GM19328 (cell line): Measurements from ENCODE around the gene PLEKHH1.

Source experiments
- ATAC-seq: cut with Tn5 transposase; IDR thresholded peaks from one replicate; pipeline ENCODE4 v1.9.1; 2021; ENCODE audit warnings: mild to moderate bottlenecking, moderate library complexity; ENCODE audit not compliant: unreplicated experiment

PLEKHH1 gene

DNA sequence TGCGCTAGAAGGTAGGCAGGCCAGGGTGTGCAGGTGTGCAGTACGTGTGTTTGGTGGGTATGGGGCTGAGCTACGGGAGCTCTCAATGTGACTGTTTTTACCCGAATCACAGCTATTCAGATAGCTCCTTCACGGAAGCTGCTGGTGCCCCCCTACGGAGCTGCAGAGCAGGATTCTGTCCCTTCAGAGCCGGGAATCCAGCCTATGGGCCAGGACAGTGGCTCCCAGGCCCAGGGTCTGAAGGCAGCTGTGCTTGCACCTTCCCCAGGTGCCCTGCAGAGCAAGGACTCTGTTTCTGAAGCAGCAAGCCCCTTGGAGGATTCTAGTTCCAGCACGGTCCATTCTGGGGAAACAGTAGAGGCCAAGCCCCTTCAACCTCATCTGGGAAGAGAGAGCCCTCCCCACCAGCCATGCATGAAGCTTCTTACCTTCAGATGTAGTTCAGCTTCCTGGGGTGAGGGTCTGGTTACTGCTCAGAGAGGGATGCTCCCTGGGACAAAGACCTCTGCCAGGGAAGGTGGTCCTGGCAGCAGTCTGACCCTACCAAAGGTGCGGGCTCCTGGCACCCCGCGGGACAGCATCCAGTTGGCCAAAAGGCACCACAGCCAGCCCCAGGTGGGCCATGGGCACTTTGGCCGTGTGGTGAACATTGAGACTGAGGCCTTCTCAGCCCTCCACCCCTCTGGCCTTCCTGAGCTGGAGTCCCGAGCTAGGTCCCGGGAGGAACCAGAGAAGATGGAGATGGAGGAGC lies 29.1 kb downstream of the PLEKHH1 start:
- no peak for ATAC-seq

- ATAC-seq = no peak
Measured at GRCh38 chr14:67562776-67563150, 29.7 kb downstream of the PLEKHH1 start.

GRCh38 chr14:67564236-67564635 lies 31.1 kb downstream of the PLEKHH1 start:
- ATAC-seq = no peak

- ATAC-seq = no peak
Measured at GRCh38 chr14:67566908-67567307, 33.8 kb downstream of the PLEKHH1 start.

- no peak for ATAC-seq
Measured at GRCh38 chr14:67567654-67568053, 34.6 kb downstream of the PLEKHH1 start.

DNA sequence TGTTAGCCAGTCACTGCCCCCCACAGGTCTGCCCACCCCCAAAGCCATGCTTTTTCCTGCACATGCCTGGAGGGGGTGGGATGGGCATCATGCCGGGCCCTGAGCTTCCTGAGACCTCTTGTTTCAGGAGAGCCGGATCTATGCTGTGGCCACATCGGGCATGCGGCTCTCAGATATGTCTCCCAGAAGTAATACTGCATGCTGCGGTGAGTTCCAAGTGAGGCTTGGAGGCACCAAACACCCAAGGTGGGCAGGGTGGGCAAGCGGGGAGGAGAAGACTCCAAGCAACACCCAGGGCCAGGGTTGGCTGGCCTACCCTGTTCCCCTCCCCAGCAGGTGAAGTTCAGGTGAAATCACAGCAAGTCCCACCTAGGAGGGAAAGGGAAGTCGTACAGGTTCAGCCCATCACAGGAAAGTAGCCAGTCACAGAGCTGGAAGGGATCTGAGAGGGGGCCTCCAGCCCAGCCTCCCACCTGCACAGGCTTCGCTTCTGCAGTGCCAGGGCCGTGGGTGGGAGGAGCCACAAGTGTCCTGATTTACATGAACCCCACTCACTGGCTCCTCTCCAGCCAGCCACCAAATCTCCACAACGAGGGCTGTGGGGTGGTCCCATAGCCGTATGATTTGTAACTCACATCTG lies 36.0 kb downstream of the PLEKHH1 start:
- no peak for ATAC-seq

GRCh38 chr14:67569651-67570290 lies 36.7 kb downstream of the PLEKHH1 start:
- ATAC-seq = no peak

DNA sequence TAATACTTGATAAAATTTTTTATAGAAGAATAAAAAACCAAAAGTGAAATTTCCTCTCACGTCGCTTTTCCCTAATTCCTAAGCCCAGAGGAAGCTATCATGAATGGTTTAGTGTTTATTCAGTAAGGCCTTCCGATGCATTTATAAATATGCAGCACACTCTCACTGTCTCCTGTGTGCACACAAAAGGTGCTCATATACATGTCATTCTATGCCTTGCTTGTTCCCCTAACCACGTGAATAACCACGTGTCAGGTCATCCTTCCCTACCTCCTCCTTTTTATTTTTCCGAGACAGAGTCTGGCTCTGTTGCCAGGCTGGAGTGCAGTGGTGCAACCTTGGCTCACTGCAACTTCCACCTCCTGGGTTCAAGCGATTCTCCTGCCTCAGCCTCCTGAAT lies 37.4 kb downstream of the PLEKHH1 start:
- ATAC-seq = no peak

DNA sequence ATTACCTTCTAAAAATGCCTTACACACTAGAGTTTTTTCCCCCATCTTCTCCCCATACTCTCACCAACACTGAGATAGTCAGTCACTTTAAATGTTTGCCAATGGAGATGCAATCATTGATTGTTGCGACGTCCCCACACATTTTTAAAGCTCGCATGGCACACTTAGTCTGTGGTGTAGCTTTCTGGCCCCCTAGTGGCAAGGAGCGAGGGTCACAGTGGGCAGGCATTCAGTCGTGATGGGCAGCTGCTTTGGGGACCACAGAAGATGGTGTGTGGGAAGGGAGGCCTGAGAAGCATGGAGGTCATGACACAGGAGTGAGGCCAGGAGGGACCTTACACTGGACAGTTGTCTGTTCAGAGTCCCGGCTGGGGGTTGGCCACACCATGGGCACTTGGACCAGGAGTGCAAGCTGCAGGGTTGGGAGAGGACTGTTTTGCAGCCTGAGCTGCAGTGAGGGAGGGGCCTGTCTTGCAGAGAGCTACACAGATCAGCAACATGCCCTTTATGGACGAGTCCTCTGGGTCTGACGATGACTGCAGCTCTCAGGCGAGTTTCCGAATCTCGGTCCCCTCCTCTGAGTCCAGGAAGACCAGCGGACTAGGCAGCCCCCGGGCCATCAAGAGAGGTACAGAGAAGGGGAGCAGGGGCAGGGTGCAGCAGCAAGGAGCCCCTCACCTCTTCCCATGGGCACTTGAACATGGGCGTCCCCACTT lies 38.3 kb downstream of the PLEKHH1 start:
- no peak for ATAC-seq

GRCh38 chr14:67571991-67572323 lies 38.9 kb downstream of the PLEKHH1 start:
- ATAC-seq = no peak

- no peak for ATAC-seq
Measured at GRCh38 chr14:67572608-67573007, 39.5 kb downstream of the PLEKHH1 start.

DNA sequence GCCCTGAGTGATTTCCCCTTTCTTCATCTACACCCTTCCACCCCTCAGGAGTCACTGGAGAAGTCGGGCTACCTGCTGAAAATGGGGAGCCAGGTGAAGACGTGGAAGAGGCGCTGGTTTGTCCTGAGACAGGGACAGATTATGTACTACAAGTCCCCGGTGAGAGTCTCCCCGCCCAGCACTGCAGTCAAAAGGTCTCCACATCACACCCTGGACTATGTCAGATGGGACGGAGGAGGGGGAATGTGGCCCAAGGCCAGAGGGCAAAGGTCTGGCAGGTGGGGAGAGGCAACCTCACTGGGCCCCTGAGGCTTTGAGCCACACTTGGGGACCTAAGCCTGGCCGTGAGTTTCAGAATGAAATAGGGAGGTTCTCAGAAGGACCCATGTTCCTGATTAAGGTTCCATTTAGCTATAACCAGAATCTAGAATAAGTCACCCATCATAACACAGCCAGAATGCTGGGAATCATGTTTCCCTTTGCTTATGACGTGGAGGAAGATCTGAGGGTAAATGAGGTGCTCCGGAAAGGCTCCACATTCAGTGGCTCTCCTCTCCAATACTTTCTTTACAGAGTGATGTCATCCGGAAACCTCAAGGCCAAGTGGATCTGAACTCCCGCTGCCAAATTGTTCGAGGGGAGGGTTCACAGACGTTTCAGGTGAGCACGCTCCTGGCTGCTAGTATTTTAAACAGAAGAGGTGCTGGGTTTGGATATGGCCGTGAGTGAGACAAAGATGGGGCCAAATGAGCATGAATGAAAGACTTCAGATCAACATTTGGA lies 40.3 kb downstream of the PLEKHH1 start:
- no peak for ATAC-seq

DNA sequence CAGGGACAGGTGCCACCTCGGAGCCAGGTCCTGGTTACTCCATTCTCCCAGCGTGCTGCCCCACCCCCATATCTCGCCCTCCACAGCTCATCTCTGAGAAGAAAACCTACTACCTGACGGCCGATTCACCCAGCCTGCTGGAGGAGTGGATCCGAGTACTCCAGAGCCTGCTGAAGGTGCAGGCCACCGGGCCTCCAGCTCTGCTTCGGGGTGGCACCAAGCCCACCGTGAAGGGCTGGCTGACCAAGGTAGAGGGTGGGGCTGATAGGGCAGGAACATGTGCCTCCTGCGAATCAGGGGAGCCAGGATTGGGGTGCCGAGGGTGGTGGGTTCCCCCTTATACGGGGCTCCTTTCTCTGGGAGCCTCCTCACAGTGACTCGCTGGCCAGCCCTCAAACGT lies 41.1 kb downstream of the PLEKHH1 start:
- no peak for ATAC-seq

GRCh38 chr14:67574806-67575205 lies 41.7 kb downstream of the PLEKHH1 start:
- ATAC-seq = no peak

- no peak for ATAC-seq
Measured at GRCh38 chr14:67575684-67576083, 42.6 kb downstream of the PLEKHH1 start.

DNA sequence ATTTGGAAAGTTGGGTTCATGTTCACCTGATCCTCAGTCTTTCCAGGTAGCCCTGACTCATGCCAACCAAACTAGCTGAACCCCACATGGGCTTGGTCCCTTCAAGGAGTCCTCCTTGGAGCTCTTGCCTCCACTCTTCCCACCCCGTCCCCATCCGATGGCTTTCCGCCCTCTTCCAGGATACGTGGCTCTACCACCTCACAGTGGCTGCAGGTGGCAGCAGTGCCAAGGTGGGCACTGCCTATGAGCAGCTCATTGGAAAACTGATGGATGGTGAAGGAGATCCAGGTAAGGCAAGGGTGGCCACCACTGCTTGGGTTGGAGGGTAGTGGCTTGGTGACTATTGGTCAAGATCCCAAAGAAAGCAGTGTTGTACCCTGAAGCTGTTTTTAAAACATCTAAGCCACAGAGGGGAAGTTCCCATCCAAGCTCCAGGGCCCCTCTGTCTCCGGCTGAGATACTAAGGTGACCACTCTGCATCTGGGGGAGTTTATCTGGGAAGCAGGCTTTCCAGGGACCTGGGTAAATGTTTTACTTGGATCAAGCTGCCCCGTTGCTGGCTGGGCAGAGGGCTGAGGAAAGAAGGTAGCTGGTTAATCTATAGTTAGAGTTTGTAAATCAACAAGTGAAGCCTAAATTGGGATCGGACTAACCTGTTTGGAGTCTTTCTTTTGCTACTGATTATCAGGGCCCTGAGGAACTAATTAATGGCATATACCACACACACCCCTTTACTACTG lies 43.3 kb downstream of the PLEKHH1 start:
- no peak for ATAC-seq

DNA sequence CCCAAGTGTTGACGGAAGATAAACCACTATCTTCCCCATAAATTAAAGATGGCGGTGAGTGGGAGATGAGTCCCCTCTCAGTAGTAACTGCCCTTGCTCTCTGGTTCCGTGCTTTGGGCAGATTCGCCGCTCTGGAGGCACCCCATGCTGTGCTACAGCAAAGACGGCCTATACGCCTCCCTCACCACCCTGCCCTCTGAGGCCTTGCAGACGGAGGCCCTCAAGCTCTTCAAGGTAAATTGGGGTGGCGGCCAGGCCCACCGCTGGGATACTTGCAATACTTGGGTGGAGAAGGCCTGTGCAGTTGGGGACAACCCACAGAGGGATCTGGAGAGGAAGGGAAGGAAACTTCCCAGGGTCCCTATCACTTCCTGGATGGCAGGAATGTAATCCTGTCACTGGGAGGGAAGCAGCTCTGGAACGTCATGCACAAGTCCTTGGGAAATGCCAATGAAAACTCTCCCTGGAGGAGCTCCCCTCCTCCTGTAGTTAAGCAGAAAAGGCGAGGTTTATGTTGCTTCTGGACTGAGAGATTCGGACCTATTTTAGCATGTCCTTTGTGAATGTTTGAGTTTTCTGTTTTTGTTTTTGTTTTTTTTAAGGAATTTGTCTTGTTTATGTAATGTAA lies 44.2 kb downstream of the PLEKHH1 start:
- ATAC-seq = no peak

DNA sequence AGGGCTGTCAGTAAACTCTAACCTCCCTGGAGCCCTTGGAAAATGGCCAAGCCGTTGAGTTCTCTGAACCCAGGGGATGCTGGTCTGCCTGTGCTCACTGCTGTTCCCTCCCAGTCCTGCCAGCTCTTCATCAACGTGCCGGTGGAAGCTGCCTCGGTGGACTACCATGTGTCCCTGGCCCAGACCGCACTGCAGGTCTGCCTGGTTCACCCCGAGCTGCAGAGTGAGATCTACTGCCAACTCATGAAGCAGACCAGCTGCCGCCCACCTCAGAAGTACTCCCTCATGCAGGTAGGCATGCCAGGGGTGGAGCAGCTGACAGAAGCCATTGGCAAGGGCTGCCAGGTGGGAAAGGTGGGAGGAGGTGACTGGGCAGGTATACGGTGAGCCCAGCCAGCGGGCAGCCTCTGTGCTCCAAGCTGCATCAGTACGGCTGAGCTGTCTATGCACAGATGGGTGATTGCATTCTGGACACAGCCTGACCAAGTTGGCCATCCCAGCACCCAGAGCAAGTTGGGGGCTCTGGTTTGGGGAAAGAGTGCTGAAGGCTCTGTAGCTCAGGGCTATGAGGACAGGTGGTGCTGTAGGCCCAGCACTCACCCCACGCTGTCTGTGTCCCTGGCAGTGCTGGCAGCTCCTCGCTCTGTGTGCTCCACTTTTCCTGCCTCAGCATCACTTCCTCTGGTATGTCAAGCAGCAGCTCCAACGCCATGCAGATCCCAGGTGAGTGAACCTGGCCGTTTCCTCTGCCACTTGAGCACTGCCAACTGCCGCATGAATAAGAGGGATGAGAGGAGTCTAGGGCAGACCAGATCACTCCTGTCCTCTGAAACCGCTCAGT lies 45.0 kb downstream of the PLEKHH1 start:
- no peak for ATAC-seq

DNA sequence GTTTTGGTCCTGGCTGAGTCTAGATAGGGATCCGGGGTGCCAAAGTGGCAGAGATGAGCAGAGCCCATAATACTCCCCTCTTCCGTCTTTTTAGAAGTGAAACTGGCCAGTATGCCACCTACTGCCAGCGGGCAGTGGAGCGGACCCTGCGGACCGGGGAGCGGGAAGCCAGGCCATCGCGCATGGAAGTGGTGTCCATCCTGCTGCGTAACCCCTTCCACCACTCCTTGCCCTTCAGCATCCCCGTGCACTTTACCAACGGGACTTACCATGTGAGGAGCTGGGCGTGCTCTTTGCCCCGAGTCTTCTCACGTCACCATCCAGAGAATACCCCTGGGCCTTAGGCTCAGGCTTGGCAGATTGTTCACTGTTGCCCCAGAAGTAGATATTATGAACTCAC lies 46.0 kb downstream of the PLEKHH1 start:
- ATAC-seq = no peak
